SU-DHL-6 (cell line): ENCODE measurements around the gene ARHGEF28.

Experiments
- EZH2phosphoT487 ChIP-seq: fragments of 200-600 bp; sonication (generic), shearing (Covaris generic); conservative IDR thresholded peaks from 2 replicates; pipeline ENCODE4 v1.6.1; 2018; ENCODE audit warnings: mild to moderate bottlenecking, antibody characterized with exemption, low read length, moderate library complexity, mixed read lengths
- TF ChIP-seq, protein P1 (sequence below): fragments of 200-600 bp; sonication (generic); IDR thresholded peaks from one replicate; pipeline ENCODE4 v1.5.1; 2017; ENCODE audit warnings: antibody characterized with exemption, mild to moderate bottlenecking, low read length, moderate library complexity; ENCODE audit not compliant: insufficient read depth, poor library complexity, severe bottlenecking

- TF ChIP-seq, protein P1, sequence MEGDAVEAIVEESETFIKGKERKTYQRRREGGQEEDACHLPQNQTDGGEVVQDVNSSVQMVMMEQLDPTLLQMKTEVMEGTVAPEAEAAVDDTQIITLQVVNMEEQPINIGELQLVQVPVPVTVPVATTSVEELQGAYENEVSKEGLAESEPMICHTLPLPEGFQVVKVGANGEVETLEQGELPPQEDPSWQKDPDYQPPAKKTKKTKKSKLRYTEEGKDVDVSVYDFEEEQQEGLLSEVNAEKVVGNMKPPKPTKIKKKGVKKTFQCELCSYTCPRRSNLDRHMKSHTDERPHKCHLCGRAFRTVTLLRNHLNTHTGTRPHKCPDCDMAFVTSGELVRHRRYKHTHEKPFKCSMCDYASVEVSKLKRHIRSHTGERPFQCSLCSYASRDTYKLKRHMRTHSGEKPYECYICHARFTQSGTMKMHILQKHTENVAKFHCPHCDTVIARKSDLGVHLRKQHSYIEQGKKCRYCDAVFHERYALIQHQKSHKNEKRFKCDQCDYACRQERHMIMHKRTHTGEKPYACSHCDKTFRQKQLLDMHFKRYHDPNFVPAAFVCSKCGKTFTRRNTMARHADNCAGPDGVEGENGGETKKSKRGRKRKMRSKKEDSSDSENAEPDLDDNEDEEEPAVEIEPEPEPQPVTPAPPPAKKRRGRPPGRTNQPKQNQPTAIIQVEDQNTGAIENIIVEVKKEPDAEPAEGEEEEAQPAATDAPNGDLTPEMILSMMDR = no peak
- TF ChIP-seq EZH2phosphoT487 = no peak
Observed at GRCh38 chr5:73663860-73664240, 37.9 kb downstream of the ARHGEF28 start.
